ENCODE measurements around the gene TRAF3.

TRAF3 gene

DNA sequence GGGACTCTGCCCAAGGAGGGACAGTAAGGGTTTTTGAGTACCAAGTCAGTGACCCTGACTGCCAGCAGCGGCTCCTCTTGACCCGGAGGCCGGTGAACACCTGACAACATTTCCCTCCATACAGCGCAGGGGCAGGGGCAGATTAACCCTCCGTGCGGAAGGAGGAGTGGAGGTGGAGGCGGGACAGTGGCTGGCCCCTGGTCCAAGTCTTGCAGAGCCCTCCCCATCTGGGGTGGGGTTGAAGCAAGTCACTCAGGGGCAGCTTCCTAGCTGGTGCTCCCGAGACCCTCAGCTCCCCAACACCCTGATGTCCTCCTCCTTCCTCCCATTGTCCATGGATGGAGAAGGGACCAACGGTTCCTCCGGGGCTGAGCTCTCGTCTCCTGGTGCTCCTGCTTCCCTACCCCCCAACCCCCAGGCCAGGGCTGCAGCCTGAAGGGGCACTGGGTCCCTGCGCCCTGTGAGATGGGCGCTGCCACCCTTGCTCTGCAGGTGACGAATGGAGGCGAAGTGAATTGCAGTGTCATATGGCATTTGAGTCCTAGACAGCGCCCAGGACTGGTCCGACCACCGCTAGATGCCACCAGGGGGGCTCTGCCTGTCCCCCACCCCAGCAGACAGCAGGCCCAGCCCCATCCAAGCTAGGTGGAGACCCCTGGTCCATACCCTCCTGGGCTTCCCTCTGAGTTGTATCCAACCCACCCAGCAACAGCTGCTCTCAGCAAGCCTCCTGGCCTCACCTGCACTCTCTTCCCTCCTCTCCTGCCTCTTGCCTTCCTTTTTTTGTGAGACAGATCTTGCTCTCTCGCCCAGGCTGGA, 138.3 kb downstream of the TRAF3 start:
- no peak overlapping the region for H3K4me3 ChIP-seq (ENCODE audit: low read depth, low read length)
- TF ChIP-seq, protein P1, sequence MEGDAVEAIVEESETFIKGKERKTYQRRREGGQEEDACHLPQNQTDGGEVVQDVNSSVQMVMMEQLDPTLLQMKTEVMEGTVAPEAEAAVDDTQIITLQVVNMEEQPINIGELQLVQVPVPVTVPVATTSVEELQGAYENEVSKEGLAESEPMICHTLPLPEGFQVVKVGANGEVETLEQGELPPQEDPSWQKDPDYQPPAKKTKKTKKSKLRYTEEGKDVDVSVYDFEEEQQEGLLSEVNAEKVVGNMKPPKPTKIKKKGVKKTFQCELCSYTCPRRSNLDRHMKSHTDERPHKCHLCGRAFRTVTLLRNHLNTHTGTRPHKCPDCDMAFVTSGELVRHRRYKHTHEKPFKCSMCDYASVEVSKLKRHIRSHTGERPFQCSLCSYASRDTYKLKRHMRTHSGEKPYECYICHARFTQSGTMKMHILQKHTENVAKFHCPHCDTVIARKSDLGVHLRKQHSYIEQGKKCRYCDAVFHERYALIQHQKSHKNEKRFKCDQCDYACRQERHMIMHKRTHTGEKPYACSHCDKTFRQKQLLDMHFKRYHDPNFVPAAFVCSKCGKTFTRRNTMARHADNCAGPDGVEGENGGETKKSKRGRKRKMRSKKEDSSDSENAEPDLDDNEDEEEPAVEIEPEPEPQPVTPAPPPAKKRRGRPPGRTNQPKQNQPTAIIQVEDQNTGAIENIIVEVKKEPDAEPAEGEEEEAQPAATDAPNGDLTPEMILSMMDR (IDR thresholded peaks at IDR 0.05; ENCODE audit: insufficient read depth, low read depth, low read length, missing control alignments) = no peak
- DNase-seq (ENCODE audit: low read depth) = no peak

DNA sequence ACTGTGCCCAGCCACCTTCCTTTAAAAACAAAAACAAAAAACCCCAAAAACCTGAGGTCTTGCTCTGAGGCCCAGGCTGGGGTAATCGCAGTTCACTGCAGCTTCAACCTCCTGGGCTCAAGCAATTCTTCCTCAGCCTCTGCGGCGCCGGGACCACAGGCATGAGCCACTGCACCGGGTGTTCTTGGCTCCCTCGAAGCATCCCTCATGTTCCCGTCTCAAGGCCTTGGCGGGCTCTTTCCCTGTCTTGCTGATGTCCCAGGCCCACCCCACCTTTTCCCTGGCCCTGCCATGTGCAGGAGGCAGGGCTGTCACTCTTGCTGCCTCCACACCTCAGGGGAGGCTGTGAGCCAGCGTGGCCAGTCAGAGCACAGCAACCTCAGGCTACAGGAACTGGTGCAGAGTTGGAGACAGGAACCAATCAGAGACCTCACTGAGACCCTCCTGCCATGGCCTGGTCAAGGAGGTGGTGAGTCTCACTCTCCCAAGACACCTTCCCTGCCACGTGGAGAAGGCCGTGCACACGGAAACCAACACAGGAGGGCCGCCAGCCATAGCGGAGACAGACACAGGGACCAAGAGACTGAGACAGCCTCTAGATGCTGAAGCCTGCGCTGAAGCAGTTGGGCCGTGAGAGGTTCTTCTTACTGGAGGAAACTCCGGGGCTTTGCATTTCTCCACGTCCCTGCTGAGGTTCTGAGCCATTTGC, 139.3 kb downstream of the TRAF3 start:
- no peak overlapping the region for H3K4me3 ChIP-seq (ENCODE audit: low read depth, low read length)
- TF ChIP-seq, protein P1 (IDR thresholded peaks at IDR 0.05; ENCODE audit: insufficient read depth, low read depth, low read length, missing control alignments) = no peak
- no peak for DNase-seq (ENCODE audit: low read depth)

DNA sequence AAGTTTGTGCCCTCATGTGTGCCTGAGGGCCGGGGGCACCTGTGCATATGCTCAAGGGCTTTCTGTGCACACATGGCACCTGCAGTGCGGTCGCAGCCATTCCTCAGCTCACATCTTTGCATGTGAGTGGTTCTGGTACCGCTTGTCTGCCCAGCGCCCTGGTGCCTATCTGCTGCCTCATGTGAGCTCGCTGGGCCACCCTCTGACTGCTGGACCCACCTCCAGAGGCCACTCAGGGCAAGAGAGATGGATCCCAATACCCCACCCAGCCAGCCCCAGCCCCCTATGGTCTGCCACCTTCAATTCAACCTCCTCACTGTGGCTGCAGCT, 139.8 kb downstream of the TRAF3 start:
- no peak overlapping the region for H3K4me3 ChIP-seq (ENCODE audit: low read depth, low read length)
- no peak for DNase-seq (ENCODE audit: low read depth)
- TF ChIP-seq, protein P1 (IDR thresholded peaks at IDR 0.05; ENCODE audit: insufficient read depth, low read depth, low read length, missing control alignments) = no peak

DNA sequence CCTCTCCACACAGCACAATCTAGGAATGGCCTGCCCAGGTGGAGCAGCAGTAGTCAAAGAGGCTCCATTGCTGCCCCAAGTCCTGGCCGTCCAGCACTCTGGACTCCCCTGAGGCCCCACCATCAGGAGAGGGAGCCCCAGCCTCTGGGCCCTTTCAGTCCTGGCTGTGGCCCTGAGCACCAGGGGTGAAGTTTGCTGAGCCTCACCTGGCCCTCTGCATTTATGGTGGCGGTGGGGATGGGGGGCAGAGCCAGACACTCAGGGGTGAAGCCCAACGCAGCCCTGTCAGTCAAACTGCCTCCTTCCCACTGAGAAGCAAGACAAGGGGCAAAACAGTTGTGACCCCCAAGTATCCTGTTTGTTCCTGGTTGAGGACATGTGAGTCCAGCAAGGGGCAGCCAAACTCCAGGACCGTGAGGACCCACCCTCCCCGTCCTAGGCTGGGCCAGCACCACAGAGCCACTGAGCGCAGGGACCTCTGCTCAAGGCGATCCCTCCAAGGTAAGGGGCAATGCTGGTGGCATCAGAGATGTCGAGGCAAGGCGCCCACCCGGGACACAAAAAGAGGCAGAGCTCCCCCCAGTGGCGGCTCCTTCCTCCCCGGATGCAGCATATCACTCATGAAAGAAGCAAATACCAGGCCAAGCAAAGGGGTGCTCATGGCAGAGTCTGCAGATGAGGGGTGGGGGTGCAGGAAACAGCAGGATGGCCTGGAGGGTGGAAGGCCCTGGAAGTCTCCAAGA, 140.4 kb downstream of the TRAF3 start:
- DNase-seq (ENCODE audit: low read depth) = peak; percentile 71
- TF ChIP-seq, protein P1 (IDR thresholded peaks at IDR 0.05; ENCODE audit: insufficient read depth, low read depth, low read length, missing control alignments) = peak; percentile 71
- no peak overlapping the region for H3K4me3 ChIP-seq (ENCODE audit: low read depth, low read length)

DNA sequence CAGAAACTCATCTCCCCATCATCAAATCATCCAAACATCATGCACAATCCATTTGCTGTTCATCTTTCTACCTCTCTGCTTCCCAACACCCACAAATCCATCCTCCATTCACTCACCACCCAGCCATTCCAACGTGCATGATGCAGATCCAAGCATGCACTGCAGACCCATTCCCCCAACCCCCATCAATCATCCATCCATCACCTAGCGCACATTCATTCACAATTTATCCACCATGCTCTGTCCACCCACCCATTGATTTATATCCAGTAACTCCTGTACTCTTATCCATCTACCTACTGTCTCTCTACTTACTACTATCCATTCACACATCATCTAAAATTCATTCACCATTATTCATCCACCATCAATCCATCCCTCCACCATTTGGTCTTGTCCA, 141.2 kb downstream of the TRAF3 start:
- TF ChIP-seq, protein P1 (IDR thresholded peaks at IDR 0.05; ENCODE audit: insufficient read depth, low read depth, low read length, missing control alignments) = no peak
- no peak overlapping the region for H3K4me3 ChIP-seq (ENCODE audit: low read depth, low read length)
- no peak for DNase-seq (ENCODE audit: low read depth)

DNA sequence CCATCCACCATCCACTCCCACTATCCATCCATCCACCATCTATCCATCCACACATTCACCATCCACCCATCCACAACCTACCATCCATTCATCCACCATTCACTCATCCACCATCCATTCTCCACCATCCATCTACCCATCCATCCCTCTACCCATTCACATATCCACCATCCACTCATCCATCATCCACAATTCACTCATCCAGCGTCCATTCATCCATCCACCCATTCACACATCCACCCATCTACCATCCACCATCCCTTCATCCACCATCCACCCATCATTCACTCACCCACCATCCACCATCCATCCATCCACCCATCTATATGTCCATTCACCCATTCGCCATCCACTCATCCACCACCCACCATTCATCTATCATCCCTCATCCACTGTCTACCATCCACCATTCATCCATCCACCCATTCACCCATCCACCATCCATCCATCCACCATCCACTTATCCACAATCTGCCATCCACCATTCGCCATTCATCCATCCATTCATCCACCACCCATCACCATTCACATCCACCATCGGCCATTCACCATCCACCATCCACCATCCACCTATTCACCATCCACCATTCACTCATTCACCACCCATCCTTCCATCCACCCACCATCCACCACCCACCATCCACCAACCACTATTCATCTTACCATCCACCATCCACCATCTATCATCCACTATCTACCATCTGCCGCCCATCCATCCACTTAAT, 143.2 kb downstream of the TRAF3 start:
- TF ChIP-seq, protein P1 (IDR thresholded peaks at IDR 0.05; ENCODE audit: insufficient read depth, low read depth, low read length, missing control alignments) = no peak
- no peak overlapping the region for H3K4me3 ChIP-seq (ENCODE audit: low read depth, low read length)
- no peak for DNase-seq (ENCODE audit: low read depth)
